Loucy (cell line): ENCODE data around the gene RUSC1.

Experiments used
- EZH2phosphoT487 ChIP-seq: fragments of 200-600 bp; IDR thresholded peaks from 2 replicates; pipeline ENCODE4 v1.6.1; 2018; ENCODE audit warnings: antibody characterized with exemption, mild to moderate bottlenecking, moderate library complexity, borderline replicate concordance
- TF ChIP-seq, protein P1 (sequence below): fragments of 200-600 bp; sonication (generic); conservative IDR thresholded peaks from 2 replicates; pipeline ENCODE4 v1.5.1; 2014; ENCODE audit warnings: mild to moderate bottlenecking, antibody characterized with exemption, low read length

GRCh38 chr1:155327981-155328380, 7.3 kb downstream of the RUSC1 start:
- TF ChIP-seq, protein P1, sequence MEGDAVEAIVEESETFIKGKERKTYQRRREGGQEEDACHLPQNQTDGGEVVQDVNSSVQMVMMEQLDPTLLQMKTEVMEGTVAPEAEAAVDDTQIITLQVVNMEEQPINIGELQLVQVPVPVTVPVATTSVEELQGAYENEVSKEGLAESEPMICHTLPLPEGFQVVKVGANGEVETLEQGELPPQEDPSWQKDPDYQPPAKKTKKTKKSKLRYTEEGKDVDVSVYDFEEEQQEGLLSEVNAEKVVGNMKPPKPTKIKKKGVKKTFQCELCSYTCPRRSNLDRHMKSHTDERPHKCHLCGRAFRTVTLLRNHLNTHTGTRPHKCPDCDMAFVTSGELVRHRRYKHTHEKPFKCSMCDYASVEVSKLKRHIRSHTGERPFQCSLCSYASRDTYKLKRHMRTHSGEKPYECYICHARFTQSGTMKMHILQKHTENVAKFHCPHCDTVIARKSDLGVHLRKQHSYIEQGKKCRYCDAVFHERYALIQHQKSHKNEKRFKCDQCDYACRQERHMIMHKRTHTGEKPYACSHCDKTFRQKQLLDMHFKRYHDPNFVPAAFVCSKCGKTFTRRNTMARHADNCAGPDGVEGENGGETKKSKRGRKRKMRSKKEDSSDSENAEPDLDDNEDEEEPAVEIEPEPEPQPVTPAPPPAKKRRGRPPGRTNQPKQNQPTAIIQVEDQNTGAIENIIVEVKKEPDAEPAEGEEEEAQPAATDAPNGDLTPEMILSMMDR, result no peak
- no peak for TF ChIP-seq EZH2phosphoT487
